ENCODE measurements around the gene MADD.

DNA sequence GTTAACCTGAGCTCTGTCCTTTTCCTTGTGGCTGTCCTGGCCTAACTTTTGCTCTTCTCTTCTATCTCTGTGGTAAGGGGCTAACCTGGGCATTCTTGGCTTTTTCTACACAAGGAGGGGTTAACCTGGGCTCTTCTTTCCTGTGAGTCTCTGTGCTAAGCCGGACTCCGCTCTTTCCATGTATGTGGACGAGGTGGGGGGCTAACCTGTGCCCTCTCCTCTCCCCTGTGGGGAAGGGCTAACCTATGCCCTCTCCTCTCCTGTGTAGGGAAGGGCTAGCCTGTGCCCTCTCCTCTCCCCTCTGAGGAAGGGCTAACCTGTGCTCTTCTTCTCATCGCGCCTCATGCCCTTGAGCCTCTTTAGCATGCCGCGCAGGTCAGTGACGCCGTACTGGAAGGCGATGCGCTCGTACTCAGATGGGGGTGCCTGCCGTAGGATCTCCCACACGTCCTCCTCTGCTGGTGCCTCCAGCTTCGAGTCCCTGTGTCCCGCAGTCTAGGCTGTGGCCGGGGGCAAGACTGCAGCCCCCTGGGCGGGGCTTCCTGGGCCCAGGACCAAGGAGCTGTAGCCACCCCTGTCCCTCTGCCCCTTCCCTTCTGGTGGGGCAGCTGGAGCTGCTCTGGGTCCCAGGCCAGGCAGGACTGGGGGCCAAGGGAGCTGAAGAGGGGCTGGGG, 76.1 kb downstream of the MADD start:
- TF ChIP-seq, protein P1, sequence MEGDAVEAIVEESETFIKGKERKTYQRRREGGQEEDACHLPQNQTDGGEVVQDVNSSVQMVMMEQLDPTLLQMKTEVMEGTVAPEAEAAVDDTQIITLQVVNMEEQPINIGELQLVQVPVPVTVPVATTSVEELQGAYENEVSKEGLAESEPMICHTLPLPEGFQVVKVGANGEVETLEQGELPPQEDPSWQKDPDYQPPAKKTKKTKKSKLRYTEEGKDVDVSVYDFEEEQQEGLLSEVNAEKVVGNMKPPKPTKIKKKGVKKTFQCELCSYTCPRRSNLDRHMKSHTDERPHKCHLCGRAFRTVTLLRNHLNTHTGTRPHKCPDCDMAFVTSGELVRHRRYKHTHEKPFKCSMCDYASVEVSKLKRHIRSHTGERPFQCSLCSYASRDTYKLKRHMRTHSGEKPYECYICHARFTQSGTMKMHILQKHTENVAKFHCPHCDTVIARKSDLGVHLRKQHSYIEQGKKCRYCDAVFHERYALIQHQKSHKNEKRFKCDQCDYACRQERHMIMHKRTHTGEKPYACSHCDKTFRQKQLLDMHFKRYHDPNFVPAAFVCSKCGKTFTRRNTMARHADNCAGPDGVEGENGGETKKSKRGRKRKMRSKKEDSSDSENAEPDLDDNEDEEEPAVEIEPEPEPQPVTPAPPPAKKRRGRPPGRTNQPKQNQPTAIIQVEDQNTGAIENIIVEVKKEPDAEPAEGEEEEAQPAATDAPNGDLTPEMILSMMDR (IDR thresholded peaks at IDR 0.05; ENCODE audit: extremely low read depth in 1 of 2, insufficient read depth in 1 of 2, low read depth in 1 of 2, low read length in 2 of 2): no peak
- no peak for TF ChIP-seq POLR2AphosphoS5 (IDR thresholded peaks at IDR 0.05; ENCODE audit: insufficient read depth, low read depth, low read length)
- no peak for TF ChIP-seq GATA2 (IDR thresholded peaks at IDR 0.05; ENCODE audit: insufficient read depth, insufficient read length, low read depth, low read length)
- no peak for TF ChIP-seq EZH2 (IDR thresholded peaks at IDR 0.05; ENCODE audit: borderline replicate concordance, low read depth, low read length, severe bottlenecking)
- TF ChIP-seq POLR2A (IDR thresholded peaks at IDR 0.05; ENCODE audit: low read depth, low read length): no peak
- TF ChIP-seq, protein P2, sequence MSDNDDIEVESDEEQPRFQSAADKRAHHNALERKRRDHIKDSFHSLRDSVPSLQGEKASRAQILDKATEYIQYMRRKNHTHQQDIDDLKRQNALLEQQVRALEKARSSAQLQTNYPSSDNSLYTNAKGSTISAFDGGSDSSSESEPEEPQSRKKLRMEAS (IDR thresholded peaks at IDR 0.05; ENCODE audit: insufficient read depth, insufficient read length): no peak

Measured in endothelial cell of umbilical vein (primary cell).